OCI-LY3 (cell line): ENCODE measurements around the gene ADAMTS6.

Experiments used
- EZH2phosphoT487 ChIP-seq: fragments of 200-600 bp; shearing (Covaris generic); IDR thresholded peaks from 2 replicates; pipeline ENCODE4 v1.6.1; 2018; ENCODE audit warnings: antibody characterized with exemption, mixed run types, low read depth
- TF ChIP-seq, protein P1 (sequence below): fragments of 200-600, 300-600 bp; sonication (generic); IDR thresholded peaks from 2 replicates; pipeline ENCODE4 v1.5.1; 2014; ENCODE audit warnings: antibody characterized with exemption, low read length, low read depth

- TF ChIP-seq, protein P1, sequence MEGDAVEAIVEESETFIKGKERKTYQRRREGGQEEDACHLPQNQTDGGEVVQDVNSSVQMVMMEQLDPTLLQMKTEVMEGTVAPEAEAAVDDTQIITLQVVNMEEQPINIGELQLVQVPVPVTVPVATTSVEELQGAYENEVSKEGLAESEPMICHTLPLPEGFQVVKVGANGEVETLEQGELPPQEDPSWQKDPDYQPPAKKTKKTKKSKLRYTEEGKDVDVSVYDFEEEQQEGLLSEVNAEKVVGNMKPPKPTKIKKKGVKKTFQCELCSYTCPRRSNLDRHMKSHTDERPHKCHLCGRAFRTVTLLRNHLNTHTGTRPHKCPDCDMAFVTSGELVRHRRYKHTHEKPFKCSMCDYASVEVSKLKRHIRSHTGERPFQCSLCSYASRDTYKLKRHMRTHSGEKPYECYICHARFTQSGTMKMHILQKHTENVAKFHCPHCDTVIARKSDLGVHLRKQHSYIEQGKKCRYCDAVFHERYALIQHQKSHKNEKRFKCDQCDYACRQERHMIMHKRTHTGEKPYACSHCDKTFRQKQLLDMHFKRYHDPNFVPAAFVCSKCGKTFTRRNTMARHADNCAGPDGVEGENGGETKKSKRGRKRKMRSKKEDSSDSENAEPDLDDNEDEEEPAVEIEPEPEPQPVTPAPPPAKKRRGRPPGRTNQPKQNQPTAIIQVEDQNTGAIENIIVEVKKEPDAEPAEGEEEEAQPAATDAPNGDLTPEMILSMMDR = no peak
- no peak for TF ChIP-seq EZH2phosphoT487
Measured at GRCh38 chr5:65481635-65482295, at the start of gene ADAMTS6.
